ENCODE measurements around the gene LPAR2.
A peak's percentile ranks its signal among the peaks of the same experiment; 100 is the strongest.
"Not testable (repeated sequence)": the region's sequence is repeated elsewhere in the genome, so short reads cannot be mapped to it uniquely, and the experiment has no call there.

LPAR2 gene

DNA sequence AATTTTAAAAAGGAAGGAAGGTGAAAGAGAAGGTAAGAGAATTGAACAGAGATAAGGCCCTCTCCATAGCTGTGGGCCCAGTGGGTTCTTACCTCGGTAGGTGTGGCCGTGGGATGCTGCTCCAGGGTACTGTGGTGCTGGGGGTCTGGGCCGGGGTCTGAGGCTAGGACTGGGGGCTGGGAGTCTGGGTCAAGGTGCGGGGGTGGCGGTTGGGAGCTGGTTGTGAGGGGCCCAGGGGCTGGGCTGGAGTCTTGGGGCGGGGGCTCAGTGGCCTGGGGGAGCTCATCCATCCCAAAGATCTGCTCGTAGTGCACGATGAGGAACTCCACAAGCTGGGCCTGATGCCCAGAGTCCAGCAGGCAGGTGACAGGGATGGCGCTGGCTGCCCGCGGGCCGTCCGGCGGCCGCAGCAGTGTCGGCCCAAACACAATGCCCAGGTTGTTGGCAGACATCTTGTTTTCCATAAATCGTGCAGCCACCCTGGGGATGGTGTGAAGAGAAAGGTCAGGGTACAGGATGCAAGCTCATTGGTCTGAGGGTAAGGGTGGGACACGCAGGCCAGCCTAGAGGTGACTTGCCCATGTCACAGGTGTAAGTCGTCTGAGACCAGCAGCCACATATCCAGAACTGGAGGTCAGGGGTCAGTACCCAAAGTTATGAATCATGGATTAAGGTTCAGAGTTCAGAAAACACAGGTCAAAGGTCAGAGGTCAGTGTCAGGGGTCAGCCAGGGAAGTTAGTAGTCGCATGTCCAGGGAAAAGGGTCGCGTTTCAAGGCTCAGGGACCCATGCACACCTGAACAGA, 5.9 kb upstream of the LPAR2 start:
- DNase-seq (ENCODE audit: extremely low read depth in 1 of 2, low read depth in 1 of 2): no peak

DNA sequence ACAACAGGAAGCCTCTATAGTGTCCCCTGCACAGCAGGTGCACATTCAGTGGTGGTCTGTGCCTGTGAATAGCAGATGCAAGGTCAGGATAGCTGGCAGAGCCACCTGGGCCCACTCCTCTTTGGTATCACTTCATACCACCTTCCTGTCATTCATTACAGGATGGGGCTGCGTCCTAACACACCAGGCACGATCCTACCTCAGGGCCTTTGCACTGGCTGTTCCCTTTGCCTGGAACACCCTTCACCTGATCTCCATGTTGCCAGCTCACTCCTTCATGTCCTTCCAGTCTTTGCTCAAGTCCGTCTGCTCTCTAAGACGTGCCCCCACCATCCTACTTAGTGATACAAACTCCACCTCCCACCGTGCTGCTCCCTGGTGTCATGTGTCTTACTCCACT, 4.6 kb upstream of the LPAR2 start:
- DNase-seq (ENCODE audit: extremely low read depth in 1 of 2, low read depth in 1 of 2): no peak

DNA sequence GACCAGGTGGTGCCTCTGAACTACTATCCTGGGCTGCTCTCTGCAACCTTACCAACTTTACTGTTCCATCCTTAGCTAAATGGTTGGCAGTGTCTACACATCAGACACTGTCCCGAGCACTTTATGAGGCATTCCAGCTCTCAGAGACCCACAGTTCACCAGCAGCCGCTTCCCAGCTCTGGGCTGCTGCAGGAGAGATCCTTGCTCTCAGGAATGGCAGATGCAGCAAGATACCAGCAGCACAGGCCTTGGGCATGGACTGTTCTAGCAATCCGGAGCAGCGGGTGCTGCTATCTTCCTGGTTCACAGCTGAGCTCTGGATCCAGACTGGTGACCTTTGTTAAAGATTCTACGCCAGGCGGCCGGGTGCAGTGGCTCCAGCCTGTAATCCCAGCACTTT, 3.3 kb upstream of the LPAR2 start:
- no peak for DNase-seq (ENCODE audit: extremely low read depth in 1 of 2, low read depth in 1 of 2)

DNA sequence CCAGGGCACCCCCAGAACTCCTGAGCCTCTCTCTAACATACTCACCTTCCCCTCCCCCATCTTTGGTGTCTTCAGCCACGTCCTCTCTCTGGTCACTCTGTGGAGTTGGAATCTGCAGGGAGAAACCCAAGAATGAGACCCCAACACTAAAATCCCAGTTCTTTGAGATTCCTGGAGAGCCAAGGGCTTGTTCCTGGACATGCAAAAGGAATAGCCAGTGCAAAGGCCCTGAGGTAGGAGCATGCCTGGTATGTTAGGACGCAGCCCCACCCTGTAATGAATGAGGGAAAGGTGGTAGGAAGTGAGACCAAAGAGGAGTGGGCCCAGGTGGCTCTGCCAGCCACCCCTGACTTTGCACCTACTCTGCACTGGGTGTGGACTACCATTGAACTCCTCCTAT, 2.4 kb upstream of the LPAR2 start:
- DNase-seq (ENCODE audit: extremely low read depth in 1 of 2, low read depth in 1 of 2): no peak

DNA sequence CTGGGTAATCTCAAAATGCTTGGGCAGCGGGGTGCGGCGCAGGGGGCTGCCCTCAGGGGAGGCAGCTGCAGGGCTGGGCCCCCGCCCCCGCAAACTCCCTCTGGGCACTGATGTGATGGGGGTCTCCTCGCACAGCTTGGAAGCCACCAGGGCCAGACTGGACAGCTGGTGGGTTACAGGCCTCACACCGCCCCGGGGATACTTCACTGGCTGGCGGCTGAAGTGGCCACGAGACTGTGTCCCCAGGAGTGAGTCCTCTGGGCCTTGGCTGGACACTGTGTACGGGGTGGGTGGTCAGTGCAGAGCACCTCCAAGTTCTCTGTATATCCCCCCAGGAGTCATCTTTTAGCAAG, 2.0 kb upstream of the LPAR2 start:
- no peak for DNase-seq (ENCODE audit: extremely low read depth in 1 of 2, low read depth in 1 of 2)

DNA sequence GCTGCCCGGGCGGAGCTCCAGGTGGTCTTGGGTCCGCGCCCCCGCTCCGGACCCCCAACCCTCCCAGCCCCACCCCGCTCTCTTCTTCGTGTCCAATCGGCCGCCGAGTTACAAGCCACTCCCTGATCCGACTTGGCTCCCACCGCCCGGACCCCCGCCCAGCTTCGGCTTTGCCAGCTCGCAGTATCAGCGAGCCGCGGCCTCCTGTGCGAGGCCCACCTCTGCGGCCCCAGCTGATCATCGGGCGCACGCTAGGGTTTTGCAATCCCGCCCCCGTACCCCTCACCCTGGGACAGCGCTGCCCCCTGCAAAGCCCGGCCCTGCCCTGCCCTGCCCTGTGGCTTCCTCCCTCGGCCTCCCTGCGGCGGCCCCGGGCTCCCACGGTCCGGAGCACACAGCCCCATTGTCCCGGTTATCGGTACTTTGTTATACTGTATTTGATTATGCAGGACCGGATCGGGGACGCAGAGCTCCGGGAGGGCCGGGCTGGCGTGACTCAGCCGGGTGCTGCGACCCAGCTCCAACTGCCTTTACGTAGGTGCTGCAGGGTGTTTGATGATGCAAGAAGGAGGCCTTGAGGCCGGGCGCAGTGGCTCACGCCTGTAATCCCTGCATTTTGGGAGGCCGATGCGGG, 598 bp upstream of the LPAR2 start:
- DNase-seq (ENCODE audit: extremely low read depth in 1 of 2, low read depth in 1 of 2): no peak

DNA sequence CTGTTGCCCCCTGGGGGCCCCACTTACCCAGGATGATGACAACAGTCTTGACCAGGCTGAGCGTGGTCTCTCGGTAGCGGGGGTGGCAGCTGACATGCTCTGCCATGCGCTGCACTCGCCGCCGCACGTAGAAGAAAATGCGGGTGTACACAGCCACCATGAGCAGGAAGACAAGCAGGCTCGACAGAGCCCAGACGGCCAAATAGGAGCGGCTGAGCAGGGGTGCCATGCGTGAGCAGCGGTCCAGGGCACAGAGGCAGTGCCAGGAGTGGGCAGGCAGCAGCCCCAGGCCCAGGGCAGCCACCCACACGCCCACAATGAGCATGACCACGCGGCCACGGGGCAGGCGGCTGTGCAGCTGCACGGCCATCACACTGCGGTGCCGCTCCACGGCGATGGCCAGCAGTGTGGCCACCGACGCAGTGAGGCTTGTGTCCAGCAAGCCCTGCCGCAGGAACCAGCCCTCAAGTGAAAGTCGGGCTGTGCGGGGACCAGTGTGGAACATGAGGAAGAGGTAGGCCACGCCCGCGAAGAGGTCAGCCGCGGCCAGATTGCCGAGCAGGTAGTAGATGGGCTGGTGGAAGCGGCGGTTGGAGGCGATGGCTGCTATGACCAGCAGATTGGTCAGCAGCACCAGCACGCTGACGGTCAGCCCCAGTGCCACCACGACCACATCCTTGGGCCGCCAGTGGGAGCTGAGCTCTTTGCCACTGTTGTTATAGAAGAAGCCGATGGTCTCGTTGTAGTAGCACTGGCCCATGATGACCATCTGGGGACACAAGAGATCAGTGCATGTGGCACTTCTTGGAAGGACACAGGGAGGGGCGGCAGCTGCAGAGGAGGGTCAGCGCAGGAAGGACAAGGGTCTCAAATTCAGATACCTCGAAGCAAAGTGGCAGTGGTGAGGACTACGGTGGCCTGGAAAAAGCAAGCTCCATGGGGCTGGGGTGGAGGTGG, 1.2 kb downstream of the LPAR2 start:
- DNase-seq (ENCODE audit: extremely low read depth in 1 of 2, low read depth in 1 of 2): no peak

DNA sequence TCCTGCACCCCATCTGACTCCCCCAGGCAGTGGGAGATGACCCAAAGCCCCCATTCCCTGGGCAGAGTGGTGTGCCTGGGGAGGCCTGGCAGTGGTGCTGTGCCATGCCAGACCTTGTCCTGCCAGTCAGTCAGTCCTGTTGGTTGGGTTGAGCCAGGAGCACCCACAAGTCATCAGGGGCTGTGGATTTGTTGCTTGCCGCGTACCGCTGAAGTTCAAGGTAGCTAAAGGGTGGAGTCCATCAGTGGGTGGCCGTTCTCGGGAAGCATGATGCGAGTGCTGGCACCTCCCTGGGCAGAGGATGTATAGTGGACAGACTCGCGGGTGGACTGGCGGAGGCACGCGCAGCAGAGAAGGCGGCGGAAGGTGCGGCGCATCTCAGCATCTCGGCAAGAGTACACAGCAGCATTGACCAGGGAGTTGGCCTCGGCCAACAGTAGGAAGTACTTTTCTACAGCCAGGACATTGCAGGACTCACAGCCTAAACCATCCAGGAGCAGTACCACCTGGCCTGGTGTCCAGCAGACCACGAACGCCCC, 3.9 kb downstream of the LPAR2 start:
- no peak for DNase-seq (ENCODE audit: extremely low read depth in 1 of 2, low read depth in 1 of 2)

DNA sequence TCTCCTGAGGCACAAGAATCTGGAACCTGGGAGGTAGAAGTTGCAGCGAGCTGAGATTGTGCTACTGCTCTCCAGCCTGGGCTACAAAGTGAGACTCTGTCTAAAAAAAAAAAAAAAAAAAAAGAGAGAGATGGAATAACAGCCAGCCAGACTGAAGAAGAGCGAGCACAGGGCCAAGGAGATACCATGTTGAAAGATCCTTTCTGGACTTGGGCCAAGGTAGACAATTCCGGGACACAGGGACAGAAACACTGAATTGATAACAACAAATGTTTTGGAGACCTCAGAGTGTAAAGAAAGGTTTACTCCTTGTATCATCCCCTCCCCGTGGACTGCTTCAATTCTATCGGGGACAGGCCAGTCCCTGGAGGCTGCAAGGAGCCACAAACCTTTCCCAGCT, 4.6 kb downstream of the LPAR2 start:
- DNase-seq (ENCODE audit: extremely low read depth in 1 of 2, low read depth in 1 of 2): no peak

DNA sequence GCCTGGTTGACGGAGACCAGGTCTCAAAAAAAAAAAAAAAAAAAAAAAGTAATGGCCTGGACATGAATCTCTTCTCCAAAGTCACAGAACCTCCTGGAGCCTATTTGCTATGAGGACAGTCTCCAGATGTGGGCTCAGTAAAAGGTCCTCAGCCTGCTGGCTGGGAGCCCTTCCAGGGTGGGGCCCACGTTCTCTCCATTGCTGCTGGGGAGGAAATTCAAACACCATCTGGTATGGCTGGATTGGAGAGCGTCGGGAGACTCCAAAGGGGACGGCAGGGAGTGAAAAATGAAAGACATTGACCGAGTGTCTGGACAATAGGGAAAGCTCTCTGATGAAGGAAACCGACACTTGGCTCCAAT, 8.2 kb downstream of the LPAR2 start:
- no peak for DNase-seq (ENCODE audit: extremely low read depth in 1 of 2, low read depth in 1 of 2)

DNA sequence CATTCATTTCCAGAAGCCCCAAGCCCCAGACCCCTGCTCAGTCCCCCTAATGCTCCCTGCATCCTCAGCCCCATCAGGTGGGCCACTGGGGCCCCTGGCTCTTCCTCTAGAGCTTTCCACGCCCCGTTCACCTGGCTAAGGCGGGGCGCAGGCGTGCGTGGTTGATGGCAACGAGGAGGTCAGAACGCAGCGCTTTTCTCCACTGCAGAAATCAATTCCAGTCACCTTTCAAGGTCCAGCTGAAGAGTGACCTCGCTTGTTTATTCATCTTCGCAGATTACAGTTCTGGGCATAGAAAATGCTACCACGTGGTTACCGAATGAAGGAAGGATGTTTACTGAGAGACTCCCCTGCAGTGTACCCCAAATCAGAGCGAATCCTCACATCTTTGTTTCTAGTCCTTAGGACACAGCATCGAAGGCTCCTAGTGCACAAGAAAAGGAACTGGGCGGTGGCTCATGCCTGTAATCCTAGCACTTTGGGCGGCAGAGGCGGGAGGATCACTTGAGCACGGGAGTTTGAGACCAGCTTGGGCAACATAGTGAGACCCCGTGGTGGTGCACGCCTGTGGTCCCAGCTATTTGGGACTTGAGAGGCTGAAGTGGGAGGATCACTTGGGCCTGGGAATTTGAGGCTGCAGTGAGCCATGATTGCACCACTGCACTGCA, 8.7 kb downstream of the LPAR2 start:
- no peak for DNase-seq (ENCODE audit: extremely low read depth in 1 of 2, low read depth in 1 of 2)

DNA sequence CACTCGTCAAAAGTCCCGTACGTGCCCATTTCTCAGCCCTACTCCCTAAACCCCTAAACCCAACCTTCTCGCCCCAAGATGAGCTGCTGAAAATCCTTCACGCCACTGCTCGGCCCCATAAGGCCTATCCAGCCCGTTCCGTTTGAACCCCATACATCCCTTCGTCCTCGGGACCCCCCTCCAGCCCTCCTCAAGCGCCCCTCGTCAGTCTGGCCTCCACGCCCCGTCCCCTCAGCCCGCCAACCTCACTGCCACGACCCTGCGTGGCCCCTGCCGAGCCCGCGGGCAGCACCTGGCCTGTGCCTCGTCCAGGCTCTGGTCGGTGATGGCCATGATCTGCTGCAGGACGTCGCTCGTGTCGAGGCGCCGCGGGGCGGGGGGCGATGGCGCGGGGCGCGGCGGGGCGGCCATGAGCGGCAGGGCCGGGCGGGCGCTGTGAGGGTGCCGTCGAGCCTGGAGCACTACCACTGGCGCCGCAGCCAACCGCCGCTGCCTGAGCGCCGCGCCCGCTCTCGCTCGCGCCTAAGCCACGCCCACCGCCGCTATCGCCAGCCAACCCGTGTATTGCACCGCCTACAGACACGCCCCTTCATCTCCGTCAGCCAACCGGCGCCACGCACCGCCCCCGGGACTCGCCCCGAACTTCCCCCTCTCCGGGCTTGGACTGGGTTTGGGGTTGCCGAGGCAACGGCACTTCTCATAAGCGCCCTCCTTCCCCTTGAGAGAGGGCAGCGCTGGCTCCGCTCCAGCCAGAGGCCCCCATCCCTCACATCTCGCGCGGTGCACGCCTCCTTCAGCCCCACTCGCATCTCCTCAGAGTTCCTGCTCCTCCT, 9.6 kb downstream of the LPAR2 start, which contains the start of gene PBX4:
PBX4 (minus strand) TSS at position 469 of the 833 bp plus-strand sequence; CDS start at position 411, 58 bp downstream.
- DNase-seq (ENCODE audit: extremely low read depth in 1 of 2, low read depth in 1 of 2): peak; percentile 98 to 99

DNA sequence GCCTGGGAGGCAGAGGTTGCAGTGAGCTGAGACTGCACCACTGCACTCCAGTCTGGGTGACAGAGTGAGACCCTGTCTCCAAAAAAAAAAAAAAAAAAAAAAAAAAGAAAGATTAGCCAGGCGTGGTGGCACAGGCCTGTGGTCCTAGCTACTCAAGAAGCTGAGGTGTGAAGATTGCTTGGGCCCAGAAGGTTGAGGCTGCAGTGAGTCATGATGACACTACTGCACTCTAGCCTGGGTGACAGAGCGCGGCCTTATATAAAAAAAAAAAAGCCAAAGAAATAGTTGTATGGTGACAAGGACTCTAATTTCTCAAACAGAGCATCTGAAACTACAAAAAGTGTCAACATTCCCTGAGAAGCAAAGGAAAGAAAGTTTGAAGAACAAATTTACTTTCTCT, 12.9 kb downstream of the LPAR2 start:
- peak in 1 of 2 donors; percentile 45 for DNase-seq (ENCODE audit: extremely low read depth in 1 of 2, low read depth in 1 of 2)

DNA sequence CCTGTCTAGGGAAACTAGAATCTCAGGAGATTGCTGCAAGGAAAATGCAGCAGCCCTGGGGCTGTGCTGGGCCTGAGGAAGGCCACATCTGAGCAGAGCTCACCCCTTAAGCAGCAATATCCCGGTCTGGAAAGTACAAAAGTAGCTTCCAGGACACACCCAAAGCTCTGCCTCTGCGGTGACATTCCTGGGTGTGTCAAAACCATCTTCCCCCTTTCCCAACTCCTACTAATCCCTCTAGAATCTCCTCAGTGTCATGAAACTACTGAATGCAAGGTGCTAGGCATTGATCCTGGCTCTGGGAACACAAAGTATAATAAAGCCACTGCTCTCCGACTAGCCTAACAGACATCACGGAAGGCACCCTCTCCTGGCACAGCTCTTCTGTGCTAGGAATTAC, 14.5 kb downstream of the LPAR2 start:
- DNase-seq (ENCODE audit: extremely low read depth in 1 of 2, low read depth in 1 of 2): no peak

DNA sequence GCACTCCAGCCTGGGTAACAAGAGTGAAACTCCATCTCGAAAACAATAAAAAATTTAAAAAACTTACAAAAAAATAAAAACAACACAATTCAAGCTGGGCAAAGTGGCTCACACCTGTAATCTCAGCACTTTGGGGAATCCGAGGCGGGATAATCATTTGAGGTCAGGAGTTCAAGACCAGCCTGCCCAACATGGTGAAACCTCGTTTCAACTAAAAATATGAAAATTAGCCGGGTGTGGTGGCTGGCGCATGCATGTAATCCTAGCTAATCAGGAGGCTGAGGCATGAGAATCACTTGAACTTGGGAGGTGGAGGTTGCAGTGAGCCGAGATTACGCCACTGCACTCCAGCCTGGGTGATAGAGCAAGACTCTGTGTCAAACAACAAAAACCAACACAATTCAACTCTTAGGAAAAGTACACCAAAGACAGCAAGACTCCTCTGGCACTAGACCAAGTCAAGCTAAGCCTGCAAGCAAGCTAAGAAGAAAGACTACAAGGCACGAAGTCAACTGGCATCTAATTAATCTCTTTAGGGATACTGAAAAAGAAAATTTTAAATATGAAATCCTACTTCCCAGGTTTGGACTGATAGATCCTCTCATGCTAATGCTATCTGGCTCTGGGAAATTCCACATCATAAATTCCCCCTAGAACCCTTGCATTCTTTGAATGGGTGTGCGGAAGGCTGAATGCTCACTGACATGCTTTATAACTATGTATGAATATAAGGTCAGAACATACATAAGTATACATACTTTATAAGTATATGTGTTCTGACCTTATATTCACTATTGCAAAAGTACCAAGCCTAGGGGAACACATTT, 17.4 kb downstream of the LPAR2 start:
- DNase-seq (ENCODE audit: extremely low read depth in 1 of 2, low read depth in 1 of 2): no peak

DNA sequence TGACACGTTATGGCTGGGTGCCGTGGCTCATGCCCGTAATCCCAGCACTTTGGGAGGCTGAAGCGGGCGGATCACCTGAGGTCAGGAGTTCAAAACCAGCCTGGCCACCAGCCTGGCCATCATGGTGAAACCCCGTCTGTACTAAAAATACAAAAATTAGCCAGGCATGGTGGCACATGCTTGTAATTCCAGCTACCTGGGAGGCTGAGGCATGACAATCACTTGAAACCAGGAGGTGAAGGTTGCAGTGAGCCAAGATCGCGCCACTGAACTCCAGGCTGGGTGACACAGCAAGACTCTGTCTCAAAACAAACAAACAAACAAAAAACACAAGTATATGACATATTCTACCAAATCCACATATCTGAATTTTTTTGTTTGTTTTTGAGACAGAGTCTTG, 21.3 kb downstream of the LPAR2 start:
- DNase-seq (ENCODE audit: extremely low read depth in 1 of 2, low read depth in 1 of 2): not testable (repeated sequence)

DNA sequence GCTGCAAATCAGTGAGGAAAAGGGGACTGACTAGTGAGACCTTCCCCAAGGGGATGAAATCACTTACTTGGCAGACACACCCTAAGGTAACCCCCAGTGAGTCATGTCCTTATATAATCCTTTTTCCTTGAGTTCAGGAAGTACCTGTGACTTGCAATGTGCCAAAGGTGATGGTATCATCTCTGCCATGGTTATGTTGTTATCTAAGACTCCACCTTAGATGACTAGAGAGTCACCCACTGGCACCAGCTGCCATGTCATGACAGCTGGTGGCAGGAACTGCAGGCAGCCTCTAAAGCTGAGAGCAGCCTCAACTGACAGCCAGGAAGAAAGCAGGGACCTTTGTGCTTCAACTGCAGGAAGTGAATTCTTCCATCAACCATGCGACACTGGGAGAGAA, 22.0 kb downstream of the LPAR2 start:
- peak in 1 of 2 donors; percentile 32 for DNase-seq (ENCODE audit: extremely low read depth in 1 of 2, low read depth in 1 of 2)

DNA sequence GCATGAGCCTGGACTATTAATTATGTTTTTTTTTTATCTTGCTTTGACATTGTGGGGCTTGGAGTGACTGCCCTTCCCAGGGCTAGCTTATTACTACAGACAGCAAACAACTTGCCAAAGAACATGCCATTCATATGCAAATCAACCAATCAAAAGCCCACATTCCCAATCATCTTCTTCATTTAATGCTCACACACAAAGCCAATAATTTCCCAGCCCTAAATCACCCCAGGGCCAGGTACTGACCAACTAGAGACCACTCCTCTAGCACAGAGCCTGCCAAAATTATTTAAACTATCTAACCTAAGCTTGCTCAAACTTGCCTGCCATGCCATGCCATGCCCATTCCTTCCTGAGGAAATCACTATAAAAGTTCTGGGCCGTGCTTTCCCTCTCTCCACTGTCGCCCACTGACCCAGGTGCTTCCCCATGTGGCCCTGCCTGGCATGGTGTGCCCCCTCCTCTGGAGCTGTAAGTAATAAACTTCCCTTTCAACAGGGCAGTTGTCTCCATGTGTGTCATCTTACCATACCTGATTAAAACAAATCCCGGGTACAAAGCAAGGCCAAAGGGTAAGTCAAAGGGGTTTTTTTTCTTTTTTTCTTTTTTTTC, 25.2 kb downstream of the LPAR2 start:
- no peak for DNase-seq (ENCODE audit: extremely low read depth in 1 of 2, low read depth in 1 of 2)
